K562 (cell line): ENCODE measurements around the gene ZNF787. TPM values are rescaled to one million over a fixed set of nuclear protein-coding genes. Genes with fewer than 3 reads are reported as not detected.

Source experiments
- ATAC-seq: fragments of 200-7000 bp; cut with Tn5 transposase; 3 replicates; pipeline ENCODE4 v1.9.1; 2020; ENCODE audit warnings: moderate library complexity
- BruUV-seq: library from RNA; stranded (reverse); fragments of 400-500 nt; replicated peaks from 2 replicates; lab custom pipeline; 2021; lab: Mats Ljungman, UMichigan
- CTCF ChIA-PET: fragments of 300-600 bp; formaldehyde crosslinking; extraction: SDS; loops from one replicate; lab custom pipeline; 2021; ENCODE audit warnings: low intra/inter-chr PET ratio; lab: Yijun Ruan, JAX
- POLR2A ChIA-PET: fragments of 300-600, 350-650 bp; sonication (Branson Sonifier 250); formaldehyde crosslinking; extraction: SDS; loops from one replicate; lab custom pipeline; 2021; ENCODE audit warnings: antibody characterized with exemption, inconsistent platforms; lab: Yijun Ruan, JAX
- DNase-seq, 4 experiments: peaks; one replicate each; pipeline versions ENCODE4 v3.0.0 to v3.0.0-alpha.2; 2011 to 2018; ENCODE audit warnings: low spot score in 3 of 4, mixed read lengths in 3 of 4; ENCODE audit errors: extremely low read depth in 1 of 4
- FAIRE-seq: peaks from 2 replicates; lab custom pipeline; 2011; peaks lifted over from hg19 to GRCh38; lab: Jason Lieb, UNC
- H2AFZ ChIP-seq: 2 replicates; pipeline ENCODE4 v1.6.0; 2011; ENCODE audit warnings: low read depth, low read length, control low read depth, inconsistent platforms
- H3K27ac ChIP-seq: fragments of 200-600 bp; 3 replicates; pipeline ENCODE4 v1.8.0; 2011; ENCODE audit warnings: low read depth, mild to moderate bottlenecking, control low read depth, inconsistent platforms, low read length, moderate library complexity, mixed read lengths; ENCODE audit errors: extremely low read depth
- H3K27me3 ChIP-seq, 2 experiments: fragments of 300-600 bp in 1 of 2; 2 replicates in 1 of 2; 3 replicates in 1 of 2; pipeline versions ENCODE4 v1.6.0 to v1.8.0; 2011; ENCODE audit warnings: inconsistent platforms in 2 of 2, low read length in 2 of 2, mild to moderate bottlenecking in 1 of 2, mixed read lengths in 1 of 2, moderate library complexity in 1 of 2; ENCODE audit not compliant: control insufficient read depth in 2 of 2, insufficient read depth in 2 of 2
- H3K36me3 ChIP-seq: fragments of 300-600 bp; 3 replicates; pipeline ENCODE4 v1.8.0; 2011; ENCODE audit warnings: mild to moderate bottlenecking, low read length, inconsistent platforms; ENCODE audit not compliant: control insufficient read depth, insufficient read depth
- H3K4me1 ChIP-seq, 2 experiments: fragments of 200-600 bp in 1 of 2; replicated peaks in 1 of 2; 2 replicates in 1 of 2; 3 replicates in 1 of 2; pipeline versions ENCODE4 v1.5.1 to v1.8.0; 2011; ENCODE audit warnings: inconsistent platforms in 2 of 2, low read length in 2 of 2, mild to moderate bottlenecking in 1 of 2, mixed read lengths in 1 of 2, moderate library complexity in 1 of 2; ENCODE audit not compliant: control insufficient read depth in 2 of 2, insufficient read depth in 2 of 2
- H3K4me2 ChIP-seq: 2 replicates; pipeline ENCODE4 v1.6.1; 2011; ENCODE audit warnings: low read length, control low read depth, inconsistent platforms, mixed read lengths; ENCODE audit not compliant: insufficient read depth
- H3K4me3 ChIP-seq: fragments of 200-600 bp; sonication (generic), shearing (Covaris generic); 2 replicates; pipeline ENCODE4 v1.5.1; 2016; ENCODE audit warnings: control low read depth, inconsistent platforms
- H3K79me2 ChIP-seq: fragments of 200-600 bp; 3 replicates; pipeline ENCODE4 v1.8.0; 2011; ENCODE audit warnings: low read length, inconsistent platforms; ENCODE audit not compliant: control insufficient read depth, insufficient read depth
- H3K9ac ChIP-seq, 2 experiments: 2 replicates each; pipeline versions ENCODE4 v1.6.0 to v1.6.1; 2011; ENCODE audit warnings: low read depth in 2 of 2, low read length in 2 of 2, control low read depth in 1 of 2, inconsistent platforms in 1 of 2, mild to moderate bottlenecking in 1 of 2, mixed read lengths in 1 of 2; ENCODE audit not compliant: insufficient read depth in 1 of 2
- H3K9me1 ChIP-seq: one replicate; pipeline ENCODE4 v1.6.0; 2011; ENCODE audit warnings: inconsistent platforms, mild to moderate bottlenecking, low read length, moderate library complexity; ENCODE audit not compliant: control insufficient read depth, insufficient read depth
- H3K9me3 ChIP-seq: replicated peaks from 2 replicates; pipeline ENCODE4 v1.5.1; 2011; ENCODE audit warnings: low read depth, low read length, inconsistent platforms; ENCODE audit not compliant: control insufficient read depth, insufficient read depth
- H4K20me1 ChIP-seq: replicated peaks from 2 replicates; pipeline ENCODE4 v1.6.1; 2011; ENCODE audit warnings: low read length, inconsistent platforms, mixed read lengths; ENCODE audit not compliant: control insufficient read depth, insufficient read depth
- ELF1 ChIP-seq: fragments of 200-800 bp; sonication (Bioruptor generic); IDR thresholded peaks from 2 replicates; pipeline ENCODE4 v1.6.1; 2016; ENCODE audit warnings: missing genetic modification characterization, missing compliant biosample characterization
- FOXK2 ChIP-seq, 2 experiments: fragments of 450-650 bp; IDR thresholded peaks in 1 of 2; conservative IDR thresholded peaks in 1 of 2; 2 replicates each; pipeline ENCODE4 v1.6.1; 2016; ENCODE audit warnings: low read depth in 2 of 2, mild to moderate bottlenecking in 1 of 2
- GTF2E2 ChIP-seq: fragments of 200-800 bp; sonication (Bioruptor generic); IDR thresholded peaks from 2 replicates; pipeline ENCODE4 v1.6.1; 2016; ENCODE audit warnings: missing genetic modification characterization, missing compliant biosample characterization
- HOMEZ ChIP-seq: fragments of 250-450 bp; sonication (Bioruptor Pico); IDR thresholded peaks from 2 replicates; pipeline ENCODE4 v1.4.0; 2020; ENCODE audit warnings: mild to moderate bottlenecking, moderate library complexity
- KLF10 ChIP-seq: fragments of 250-450 bp; sonication (Bioruptor Pico); IDR thresholded peaks from 2 replicates; pipeline ENCODE4 v1.6.1; 2021; ENCODE audit warnings: matching md5 sums
- MYNN ChIP-seq, 2 experiments: sonication (generic); formaldehyde crosslinking in 1 of 2; IDR thresholded peaks; 2 replicates each; pipeline versions ENCODE4 v1.5.0 to v1.6.1; 2016 to 2020; ENCODE audit warnings: antibody characterized with exemption in 1 of 2, missing genetic modification reagents in 1 of 2
- NR4A1 ChIP-seq, 2 experiments: fragments of 250-450 bp in 1 of 2; fragments of 450-650 bp in 1 of 2; sonication (Bioruptor Pico) in 1 of 2; IDR thresholded peaks; 2 replicates each; pipeline versions ENCODE4 v1.4.0 to v1.6.1; 2016 to 2020; ENCODE audit warnings: mild to moderate bottlenecking in 2 of 2, missing compliant biosample characterization in 1 of 2, missing genetic modification characterization in 1 of 2, moderate library complexity in 1 of 2
- RFX7 ChIP-seq: fragments of 250-450 bp; sonication (Bioruptor Pico); IDR thresholded peaks from 2 replicates; pipeline ENCODE4 v1.5.1; 2021; ENCODE audit warnings: mild to moderate bottlenecking
- SAFB2 ChIP-seq: fragments of 200-400 bp; formaldehyde crosslinking; IDR thresholded peaks from 2 replicates; pipeline ENCODE4 v1.6.1; 2018; ENCODE audit warnings: borderline replicate concordance, low read length, low read depth, moderate library complexity; ENCODE audit not compliant: severe bottlenecking
- SREBF2 ChIP-seq: sonication (generic); formaldehyde crosslinking; IDR thresholded peaks from 2 replicates; pipeline ENCODE4 v1.4.0; 2020; ENCODE audit warnings: mild to moderate bottlenecking, missing genetic modification reagents
- STAT5B ChIP-seq: fragments of 250-450 bp; sonication (Bioruptor Pico); IDR thresholded peaks from 2 replicates; pipeline ENCODE4 v1.8.0; 2021; ENCODE audit warnings: mild to moderate bottlenecking, inconsistent platforms
- ZBTB33 ChIP-seq: sonication (generic); formaldehyde crosslinking; IDR thresholded peaks from 2 replicates; pipeline ENCODE4 v1.8.1; 2023; ENCODE audit warnings: mild to moderate bottlenecking, missing genetic modification reagents
- ZNF165 ChIP-seq: fragments of 250-450 bp; sonication (Bioruptor Pico); IDR thresholded peaks from 2 replicates; pipeline ENCODE4 v1.4.0; 2020; ENCODE audit warnings: borderline replicate concordance
- ZNF224 ChIP-seq: sonication (generic); formaldehyde crosslinking; IDR thresholded peaks from 2 replicates; pipeline ENCODE4 v1.8.0; 2022; ENCODE audit warnings: mild to moderate bottlenecking, missing genetic modification reagents
- ZNF507 ChIP-seq: conservative IDR thresholded peaks from 2 replicates; pipeline ENCODE4 v1.6.1; 2017; ENCODE audit warnings: missing genetic modification characterization, missing compliant biosample characterization
- ZNF551 ChIP-seq: fragments of 250-450 bp; sonication (Bioruptor Pico); IDR thresholded peaks from 2 replicates; pipeline ENCODE4 v1.5.0; 2021; ENCODE audit warnings: mild to moderate bottlenecking, moderate library complexity
- ZNF717 ChIP-seq: fragments of 250-450 bp; sonication (Bioruptor Pico); IDR thresholded peaks from 2 replicates; pipeline ENCODE4 v1.5.0; 2021
- ZSCAN29 ChIP-seq: fragments of 450-650 bp; IDR thresholded peaks from 2 replicates; pipeline ENCODE4 v1.6.1; 2017
- WGBS: fragments of 100-300 bp; shearing (Covaris generic); methylation state at CpG from one replicate; pipeline ENCODE4 v1.1.6; 2016; ENCODE audit warnings: low coverage, mixed read lengths; ENCODE audit not compliant: insufficient coverage; ENCODE audit errors: missing lambda C conversion rate; 5-methylcytosine and 5-hydroxymethylcytosine counted together
- in situ Hi-C: fragments of 300-500 bp; cut with MboI; formaldehyde crosslinking; loops from 4 replicates; pipeline ENCODE4 v1.15.0; 2018; ENCODE audit warnings: inconsistent platforms, mixed read lengths
- intact Hi-C: fragments of 100-400 bp; cut with micrococcal nuclease; formaldehyde crosslinking; loops from 2 replicates; pipeline ENCODE4 v1.14.2; 2022
- polyA plus RNA-seq, 8 experiments: library from polyadenylated mRNA; depleted of rRNA in 4 of 8; stranded (reverse) in 5 of 8; unstranded in 3 of 8; fragments of >200 nt; fragmentation: Nextera tagmentation in 2 of 8; fragmentation: Illumina TruSeq in 1 of 8; extraction: Ambion mirVana in 2 of 8; extraction: Trizol in 1 of 8; gene quantifications; 2 replicates each; pipeline versions ENCODE4 v1.2.1 to v1.2.3, GENCODE V29; 2011 to 2014; ENCODE audit warnings: inconsistent platforms in 1 of 8, missing spikeins in 1 of 8
- total RNA-seq, 7 experiments: library from RNA; depleted of rRNA in 6 of 7; stranded (reverse); fragments of >200 nt in 6 of 7; fragmentation: Illumina TruSeq in 2 of 7; extraction: Trizol in 2 of 7; gene quantifications; 2 replicates each; pipeline versions ENCODE4 v1.2.1 to v1.2.3, GENCODE V29; 2011 to 2021; ENCODE audit warnings: low replicate concordance in 1 of 7
- TF ChIP-seq, protein P1 (sequence below), 2 experiments: fragments of 450-650 bp; IDR thresholded peaks; 2 replicates each; pipeline ENCODE4 v1.6.1; 2016

Gene ZNF787
- total and polyA plus RNA-seq, 9 of the 15 experiments (the other 6 are each of a cell fraction or from before 2014, with no cell fraction given): 0.45 to 77.6 (median 7.3) TPM

DNA sequence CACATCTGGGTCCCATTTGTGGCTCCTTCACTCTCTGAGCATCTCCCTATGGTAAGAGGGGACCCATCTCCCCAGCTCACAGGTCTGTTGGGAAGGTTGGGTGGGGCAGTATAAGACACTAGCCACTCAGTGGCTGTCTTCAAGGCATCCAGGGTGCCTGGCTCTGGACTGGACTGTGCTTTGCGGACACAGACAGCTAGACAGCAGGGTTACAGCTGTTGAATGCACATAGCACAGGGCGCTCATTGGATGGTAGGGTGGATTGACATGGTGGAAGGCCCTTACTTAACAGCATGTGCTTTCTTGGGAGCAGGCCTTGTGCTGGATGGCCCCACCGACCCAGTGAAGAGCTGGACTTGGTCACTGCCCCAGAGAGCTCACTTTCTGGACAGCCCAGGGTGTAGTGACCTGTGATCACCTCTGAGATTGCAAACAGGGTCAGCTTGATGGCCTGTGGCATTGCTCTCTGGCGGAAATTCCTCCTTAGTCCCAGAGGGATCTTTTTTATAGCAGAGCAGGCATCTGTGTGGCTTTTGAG, 21.9 kb upstream of the ZNF787 start:
- no peak for FAIRE-seq
- no peaks in the 10 kb centered on the region for H3K9me1 ChIP-seq
- no peak for ATAC-seq
- peaks cover 13% of the 10 kb centered on the region; the same call in 2 of the 3 replicates for H3K36me3 ChIP-seq
- no peaks in the 10 kb centered on the region for H4K20me1 ChIP-seq
- no peak overlapping the region; the same call in 1 of the 2 replicates for H3K4me2 ChIP-seq
- no peak overlapping the region for H3K4me3 ChIP-seq
- WGBS: 74% methylated on average over 4 of the region's 4 CpGs
- in situ Hi-C loops (loop anchor here (25.0 kb wide), 1 partner anchor 981 kb away; the partner anchor contains the start of genes DNAAF3 and TNNI3), intact Hi-C loops (no loop called here)
- H3K9ac ChIP-seq: 0 out of 4 replicates have a peak overlapping the region, but pooled peaks of 1 of the 2 experiments have one; percentile 10
- no peak for DNase-seq
- CTCF ChIA-PET: no interaction called here
- H3K27ac ChIP-seq: no peak overlapping the region
- H3K9me3 ChIP-seq: no peaks in the 10 kb centered on the region
- POLR2A ChIA-PET: interaction anchor here (0.6 to 1.3 kb wide), 2 partner anchors 22 to 483 kb away, joined by 3 to 4 read pairs; partner anchors contain the start of gene ZNF787
- H3K27me3 ChIP-seq: no peaks in the 10 kb centered on the region
- H3K4me1 ChIP-seq: peaks cover 11 to 18% of the 10 kb centered on the region in 2 experiments
- H3K79me2 ChIP-seq: peaks cover 41% of the 10 kb centered on the region
- no TSS peak for BruUV-seq
- H2AFZ ChIP-seq: no peak overlapping the region
- no peak for TF ChIP-seq KLF10 (CRISPR knock-in tag)
- TF ChIP-seq ZNF717 (CRISPR knock-in tag): no peak
- TF ChIP-seq SREBF2: no peak
- TF ChIP-seq NR4A1 (CRISPR knock-in tag; IDR thresholded peaks at IDR 0.05): no peak
- no peak for TF ChIP-seq NR4A1 (tag; IDR thresholded peaks at IDR 0.05)
- TF ChIP-seq FOXK2 (conservative IDR thresholded peaks at IDR 0.05 in 1 of 2, IDR thresholded peaks at IDR 0.05 in 1 of 2; ENCODE audit: low read depth in 2 of 2): no peak
- no peak for TF ChIP-seq SAFB2
- no peak for TF ChIP-seq ZSCAN29
- TF ChIP-seq STAT5B: no peak
- no peak for TF ChIP-seq ZNF507 (tag)
- TF ChIP-seq ZNF551 (CRISPR knock-in tag): no peak
- no peak for TF ChIP-seq RFX7 (CRISPR knock-in tag)
- no peak for TF ChIP-seq MYNN (IDR thresholded peaks at IDR 0.05)
- TF ChIP-seq MYNN (CRISPR knock-in tag; IDR thresholded peaks at IDR 0.05): no peak
- TF ChIP-seq ZNF224 (CRISPR knock-in tag): no peak
- no peak for TF ChIP-seq HOMEZ
- TF ChIP-seq, protein P1, sequence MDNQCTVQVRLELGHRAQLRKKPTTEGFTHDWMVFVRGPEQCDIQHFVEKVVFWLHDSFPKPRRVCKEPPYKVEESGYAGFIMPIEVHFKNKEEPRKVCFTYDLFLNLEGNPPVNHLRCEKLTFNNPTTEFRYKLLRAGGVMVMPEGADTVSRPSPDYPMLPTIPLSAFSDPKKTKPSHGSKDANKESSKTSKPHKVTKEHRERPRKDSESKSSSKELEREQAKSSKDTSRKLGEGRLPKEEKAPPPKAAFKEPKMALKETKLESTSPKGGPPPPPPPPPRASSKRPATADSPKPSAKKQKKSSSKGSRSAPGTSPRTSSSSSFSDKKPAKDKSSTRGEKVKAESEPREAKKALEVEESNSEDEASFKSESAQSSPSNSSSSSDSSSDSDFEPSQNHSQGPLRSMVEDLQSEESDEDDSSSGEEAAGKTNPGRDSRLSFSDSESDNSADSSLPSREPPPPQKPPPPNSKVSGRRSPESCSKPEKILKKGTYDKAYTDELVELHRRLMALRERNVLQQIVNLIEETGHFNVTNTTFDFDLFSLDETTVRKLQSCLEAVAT (IDR thresholded peaks at IDR 0.05): no peak
- no peak for TF ChIP-seq GTF2E2 (tag)
- no peak for TF ChIP-seq ZBTB33 (CRISPR knock-in tag)
- no peak for TF ChIP-seq ZNF165 (CRISPR knock-in tag)
- no peak for TF ChIP-seq ELF1 (tag)
